ENCODE measurements around the gene GABRD.

DNA sequence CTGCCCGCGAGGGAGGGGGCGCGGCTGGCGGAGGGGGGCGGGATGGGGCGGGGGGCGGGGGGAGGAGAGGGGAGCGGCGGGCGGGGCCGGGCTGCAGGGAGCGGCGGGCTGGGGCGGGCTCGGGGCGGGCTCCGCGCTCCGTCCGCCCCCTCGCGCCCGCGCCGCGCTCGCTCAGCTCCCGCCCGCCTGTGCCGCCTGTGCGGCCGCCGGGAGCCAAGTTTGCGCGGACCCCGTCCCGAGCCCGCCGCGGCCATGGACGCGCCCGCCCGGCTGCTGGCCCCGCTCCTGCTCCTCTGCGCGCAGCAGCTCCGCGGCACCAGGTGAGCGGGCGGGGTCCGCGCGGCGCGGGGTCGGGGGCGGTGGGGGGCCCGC is at the start of gene GABRD:
- TF ChIP-seq, protein P1, sequence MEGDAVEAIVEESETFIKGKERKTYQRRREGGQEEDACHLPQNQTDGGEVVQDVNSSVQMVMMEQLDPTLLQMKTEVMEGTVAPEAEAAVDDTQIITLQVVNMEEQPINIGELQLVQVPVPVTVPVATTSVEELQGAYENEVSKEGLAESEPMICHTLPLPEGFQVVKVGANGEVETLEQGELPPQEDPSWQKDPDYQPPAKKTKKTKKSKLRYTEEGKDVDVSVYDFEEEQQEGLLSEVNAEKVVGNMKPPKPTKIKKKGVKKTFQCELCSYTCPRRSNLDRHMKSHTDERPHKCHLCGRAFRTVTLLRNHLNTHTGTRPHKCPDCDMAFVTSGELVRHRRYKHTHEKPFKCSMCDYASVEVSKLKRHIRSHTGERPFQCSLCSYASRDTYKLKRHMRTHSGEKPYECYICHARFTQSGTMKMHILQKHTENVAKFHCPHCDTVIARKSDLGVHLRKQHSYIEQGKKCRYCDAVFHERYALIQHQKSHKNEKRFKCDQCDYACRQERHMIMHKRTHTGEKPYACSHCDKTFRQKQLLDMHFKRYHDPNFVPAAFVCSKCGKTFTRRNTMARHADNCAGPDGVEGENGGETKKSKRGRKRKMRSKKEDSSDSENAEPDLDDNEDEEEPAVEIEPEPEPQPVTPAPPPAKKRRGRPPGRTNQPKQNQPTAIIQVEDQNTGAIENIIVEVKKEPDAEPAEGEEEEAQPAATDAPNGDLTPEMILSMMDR (IDR thresholded peaks at IDR 0.05; ENCODE audit: borderline replicate concordance, extremely low read depth, low read length, poor library complexity, severe bottlenecking), result no peak
- TF ChIP-seq EZH2 (IDR thresholded peaks at IDR 0.05; ENCODE audit: borderline replicate concordance, low read depth, low read length, severe bottlenecking), result no peak
